MM.1S (cell line): ENCODE measurements around the gene MAPK10.
"Not testable (repeated sequence)": the region's sequence is repeated elsewhere in the genome, so short reads cannot be mapped to it uniquely, and the experiment has no call there.

Experiments used
- DNase-seq: peaks from one replicate; pipeline ENCODE4 v3.0.0-alpha.2; 2015
- H2AFZ ChIP-seq: fragments of 300-600 bp; sonication (generic); 2 replicates; pipeline ENCODE4 v1.6.0; 2016; ENCODE audit warnings: antibody characterized with exemption, low read length
- H3F3A ChIP-seq: fragments of 300-600 bp; sonication (generic); 2 replicates; pipeline ENCODE4 v1.6.1; 2016; ENCODE audit warnings: mild to moderate bottlenecking, antibody characterized with exemption, low read length, moderate library complexity, mixed read lengths; ENCODE audit not compliant: insufficient read depth
- H3K27ac ChIP-seq: fragments of 300-600 bp; sonication (generic); 2 replicates; pipeline ENCODE4 v1.5.1; 2016; ENCODE audit warnings: mild to moderate bottlenecking, low read length
- H3K27me3 ChIP-seq: fragments of 300-600 bp; sonication (generic); replicated peaks from 2 replicates; pipeline ENCODE4 v1.6.0; 2016; ENCODE audit warnings: low read length; ENCODE audit not compliant: insufficient read depth
- H3K36me3 ChIP-seq: fragments of 300-600 bp; sonication (generic); replicated peaks from 2 replicates; pipeline ENCODE4 v1.6.1; 2016; ENCODE audit warnings: mild to moderate bottlenecking, low read length, mixed read lengths; ENCODE audit not compliant: insufficient read depth
- H3K4me1 ChIP-seq: fragments of 300-600 bp; sonication (generic); 2 replicates; pipeline ENCODE4 v1.6.1; 2016; ENCODE audit warnings: low read length, mixed read lengths
- H3K4me2 ChIP-seq: fragments of 300-600 bp; sonication (generic); 2 replicates; pipeline ENCODE4 v1.6.0; 2016; ENCODE audit warnings: low read depth, low read length
- H3K4me3 ChIP-seq: fragments of 300-600 bp; sonication (generic); 2 replicates; pipeline ENCODE4 v1.5.1; 2016; ENCODE audit warnings: low read length, mixed read lengths
- H3K79me2 ChIP-seq: fragments of 300-600 bp; sonication (generic); 2 replicates; pipeline ENCODE4 v1.6.1; 2016; ENCODE audit warnings: mixed run types, low read length, mixed read lengths
- H3K9ac ChIP-seq: fragments of 300-600 bp; sonication (generic); 2 replicates; pipeline ENCODE4 v1.6.1; 2016; ENCODE audit warnings: low read length, mixed read lengths
- H3K9me2 ChIP-seq: fragments of 300-600 bp; sonication (generic); replicated peaks from 2 replicates; pipeline ENCODE4 v1.6.1; 2016; ENCODE audit warnings: mild to moderate bottlenecking, low read length, mixed read lengths; ENCODE audit not compliant: insufficient read depth
- H3K9me3 ChIP-seq: fragments of 300-600 bp; sonication (generic); replicated peaks from 2 replicates; pipeline ENCODE4 v1.6.1; 2016; ENCODE audit warnings: mild to moderate bottlenecking, low read length, mixed read lengths; ENCODE audit not compliant: insufficient read depth
- H4K20me1 ChIP-seq: fragments of 300-600 bp; sonication (generic); 2 replicates; pipeline ENCODE4 v1.6.1; 2016; ENCODE audit warnings: mild to moderate bottlenecking, low read length, moderate library complexity, mixed read lengths; ENCODE audit not compliant: insufficient read depth
- CTCF ChIP-seq: fragments of 300-600 bp; sonication (generic); IDR thresholded peaks from 2 replicates; pipeline ENCODE4 v1.5.1; 2016; ENCODE audit warnings: antibody characterized with exemption, low read length, mixed read lengths
- EZH2 ChIP-seq: fragments of 300-600 bp; sonication (generic); optimal IDR thresholded peaks from 2 replicates; pipeline ENCODE3; 2017; ENCODE audit warnings: low read depth, mild to moderate bottlenecking, antibody characterized with exemption, low read length, mixed read lengths
- EZH2phosphoT487 ChIP-seq: fragments of 300-600 bp; sonication (generic); IDR thresholded peaks from 2 replicates; pipeline ENCODE4 v1.6.1; 2018; ENCODE audit warnings: antibody characterized with exemption, low read length

Gene MAPK10

GRCh38 chr4:86178211-86178610 lies 181.6 kb downstream of the MAPK10 start:
- Histone ChIP-seq H3K36me3 (no peaks in the 10 kb centered on the region), H3K27ac (no peak overlapping the region), H3K9ac (no peak overlapping the region), H2AFZ (no peak overlapping the region), H3K4me3 (no peak overlapping the region), H3K27me3 (no peaks in the 10 kb centered on the region), H3K79me2 (no peaks in the 10 kb centered on the region), H4K20me1 (no peaks in the 10 kb centered on the region), H3K9me2 (no peaks in the 10 kb centered on the region), H3K4me1 (no peaks in the 10 kb centered on the region), H3F3A (no peaks in the 10 kb centered on the region), H3K9me3 (no peaks in the 10 kb centered on the region), H3K4me2 (no peak overlapping the region)
- TF ChIP-seq EZH2: no peak
- no peak for TF ChIP-seq EZH2phosphoT487
- TF ChIP-seq CTCF: no peak
- DNase-seq: no peak

GRCh38 chr4:86174506-86174905 lies 185.3 kb downstream of the MAPK10 start:
- DNase-seq: no peak
- H3K79me2 ChIP-seq: no peaks in the 10 kb centered on the region
- no peaks in the 10 kb centered on the region for H4K20me1 ChIP-seq
- no peaks in the 10 kb centered on the region for H3K27me3 ChIP-seq
- H2AFZ ChIP-seq: no peak overlapping the region
- H3K9me3 ChIP-seq: no peaks in the 10 kb centered on the region
- no peaks in the 10 kb centered on the region for H3F3A ChIP-seq
- H3K4me1 ChIP-seq: no peaks in the 10 kb centered on the region
- H3K9ac ChIP-seq: no peak overlapping the region
- H3K4me3 ChIP-seq: no peak overlapping the region
- no peak overlapping the region for H3K4me2 ChIP-seq
- no peaks in the 10 kb centered on the region for H3K9me2 ChIP-seq
- no peak for TF ChIP-seq EZH2
- no peak for TF ChIP-seq CTCF
- TF ChIP-seq EZH2phosphoT487: no peak
- no peaks in the 10 kb centered on the region for H3K36me3 ChIP-seq
- no peak overlapping the region for H3K27ac ChIP-seq

GRCh38 chr4:86168335-86168734 lies 191.5 kb downstream of the MAPK10 start:
- H2AFZ ChIP-seq, H3K36me3 ChIP-seq, H3K79me2 ChIP-seq, H4K20me1 ChIP-seq, H3F3A ChIP-seq, H3K4me3 ChIP-seq, DNase-seq, H3K9me2 ChIP-seq, H3K9me3 ChIP-seq, H3K9ac ChIP-seq, H3K4me1 ChIP-seq, H3K27ac ChIP-seq, H3K4me2 ChIP-seq, H3K27me3 ChIP-seq: not testable (repeated sequence)

GRCh38 chr4:86160426-86160825 lies 199.4 kb downstream of the MAPK10 start:
- Histone ChIP-seq H3K9me3 (no peaks in the 10 kb centered on the region), H3K36me3 (no peaks in the 10 kb centered on the region), H3K4me1 (no peaks in the 10 kb centered on the region), H3F3A (no peaks in the 10 kb centered on the region), H3K4me3 (no peak overlapping the region), H3K4me2 (no peak overlapping the region), H3K27ac (no peak overlapping the region), H3K27me3 (no peaks in the 10 kb centered on the region), H3K9me2 (no peaks in the 10 kb centered on the region), H2AFZ (no peak overlapping the region), H3K79me2 (no peaks in the 10 kb centered on the region), H4K20me1 (no peaks in the 10 kb centered on the region), H3K9ac (no peak overlapping the region)
- DNase-seq: no peak
- TF ChIP-seq CTCF: no peak
- TF ChIP-seq EZH2phosphoT487: no peak
- TF ChIP-seq EZH2: no peak
